Panc1 (cell line): Measurements from ENCODE around the gene SELENOI. TPM values are rescaled to one million over a fixed set of nuclear protein-coding genes. Genes with fewer than 3 reads are reported as not detected.

Source experiments
- ATAC-seq: fragments of 200-7000 bp; cut with Tn5 transposase; 2 replicates; pipeline ENCODE4 v1.9.1; 2020; ENCODE audit warnings: mild to moderate bottlenecking, moderate library complexity
- BruUV-seq: library from RNA; stranded (reverse); fragments of 400-500 nt; replicated peaks from 2 replicates; lab custom pipeline; 2021; lab: Mats Ljungman, UMichigan
- CTCF ChIA-PET: fragments of 300-600 bp; sonication (Branson Sonifier 250); formaldehyde crosslinking; loops from one replicate; lab custom pipeline; 2022; ENCODE audit warnings: antibody characterized with exemption; lab: Charles Lee
- POLR2A ChIA-PET: fragments of 300-600 bp; sonication (Branson Sonifier 250); formaldehyde crosslinking; loops from one replicate; lab custom pipeline; 2022; ENCODE audit warnings: antibody characterized with exemption; lab: Charles Lee
- DNase-seq: peaks from one replicate; pipeline ENCODE4 v3.0.0-alpha.2; 2010; ENCODE audit warnings: low read depth, low spot score
- H3K27ac ChIP-seq: 2 replicates; pipeline ENCODE4 v1.5.1; 2011; ENCODE audit warnings: mild to moderate bottlenecking, low read length, inconsistent platforms
- H3K27me3 ChIP-seq: fragments of 200-500 bp; sonication (Bioruptor generic); 2 replicates; pipeline ENCODE4 v1.6.0; 2014; ENCODE audit warnings: low read length, inconsistent platforms; ENCODE audit not compliant: control insufficient read depth, insufficient read depth
- H3K36me3 ChIP-seq: fragments of 200-500 bp; sonication (Bioruptor generic); 2 replicates; pipeline ENCODE4 v1.5.1; 2014; ENCODE audit warnings: inconsistent platforms, mild to moderate bottlenecking, low read length, moderate library complexity; ENCODE audit not compliant: control insufficient read depth, insufficient read depth
- H3K4me1 ChIP-seq: 2 replicates; pipeline ENCODE4 v1.5.1; 2011; ENCODE audit warnings: inconsistent platforms, mild to moderate bottlenecking, low read length, moderate library complexity; ENCODE audit not compliant: control insufficient read depth, insufficient read depth
- H3K4me3 ChIP-seq, 2 experiments: 2 replicates each; pipeline ENCODE4 v1.5.1; 2011 to 2012; ENCODE audit warnings: low read depth in 2 of 2, low read length in 2 of 2, mild to moderate bottlenecking in 2 of 2, inconsistent platforms in 1 of 2, moderate library complexity in 1 of 2
- H3K9me3 ChIP-seq: fragments of 200-500 bp; sonication (Bioruptor generic); 2 replicates; pipeline ENCODE4 v1.5.1; 2014; ENCODE audit warnings: low read depth, mild to moderate bottlenecking, inconsistent platforms, low read length, moderate library complexity; ENCODE audit not compliant: control insufficient read depth, insufficient read depth
- CTCF ChIP-seq: fragments of 450-650 bp; IDR thresholded peaks from 2 replicates; pipeline ENCODE4 v1.5.1; 2017; ENCODE audit warnings: mild to moderate bottlenecking
- POLR2AphosphoS5 ChIP-seq: IDR thresholded peaks from 2 replicates; pipeline ENCODE4 v1.6.1; 2012; ENCODE audit warnings: mild to moderate bottlenecking, low read depth, low read length, moderate library complexity
- REST ChIP-seq, 2 experiments: IDR thresholded peaks; 2 replicates each; pipeline ENCODE4 v1.6.1; 2011 to 2012; ENCODE audit warnings: low read depth in 2 of 2, control low read depth in 1 of 2, low read length in 1 of 2, mild to moderate bottlenecking in 1 of 2, moderate library complexity in 1 of 2; ENCODE audit not compliant: insufficient read depth in 1 of 2
- SIN3A ChIP-seq: IDR thresholded peaks from 2 replicates; pipeline ENCODE4 v1.6.1; 2012; ENCODE audit warnings: low read depth, mild to moderate bottlenecking, low read length, moderate library complexity, borderline replicate concordance; ENCODE audit not compliant: insufficient read depth
- TCF7L2 ChIP-seq: IDR thresholded peaks from 2 replicates; pipeline ENCODE4 v1.6.1; 2011; ENCODE audit warnings: mild to moderate bottlenecking, low read depth, low read length, inconsistent platforms
- in situ Hi-C: cut with HindIII; loops from 2 replicates; pipeline ENCODE4 v1.10.0; 2016; ENCODE audit warnings: low sequenced_read_pairs, low pct_unique_long_range_greater_than_20kb
- intact Hi-C: fragments of 100-400 bp; cut with micrococcal nuclease; formaldehyde crosslinking; loops from one replicate; pipeline ENCODE4 v1.10.0; 2022; ENCODE audit not compliant: unreplicated experiment
- total RNA-seq: library from RNA; stranded (reverse); gene quantifications from one replicate; pipeline ENCODE4 v1.2.1, GENCODE V29; 2021; ENCODE audit not compliant: unreplicated experiment

SELENOI gene
- total RNA-seq, 1 experiment from 2014 or later, result 28.5 TPM

GRCh38 chr2:26363323-26363722 lies 17.4 kb downstream of the SELENOI start:
- Histone ChIP-seq H3K4me3 (no peak overlapping the region), H3K9me3 (no peaks in the 10 kb centered on the region), H3K27me3 (no peaks in the 10 kb centered on the region), H3K4me1 (no peaks in the 10 kb centered on the region), H3K27ac (no peak overlapping the region), H3K36me3 (peaks cover 3% of the 10 kb centered on the region; the same call in 1 of the 2 replicates)
- intact Hi-C loops (no loop called here), in situ Hi-C loops (no loop called here)
- BruUV-seq, result no TSS peak
- TF ChIP-seq SIN3A (no peak), TCF7L2 (no peak), POLR2AphosphoS5 (no peak), CTCF (no peak), REST (IDR thresholded peaks at IDR 0.05; ENCODE audit: insufficient read depth in 1 of 2, low read depth in 2 of 2, low read length in 1 of 2) (no peak)
- ATAC-seq (no peak), DNase-seq (no peak)
- ChIA-PET POLR2A (interaction anchor here (0.5 kb wide), 1 partner anchor 371 kb away, joined by 3 read pairs; no protein-coding TSS in a partner anchor), CTCF (no interaction called here)

- in situ Hi-C loops, result no loop called here
- Histone ChIP-seq H3K4me1 (no peaks in the 10 kb centered on the region), H3K9me3 (no peaks in the 10 kb centered on the region), H3K27ac (no peak overlapping the region), H3K27me3 (no peaks in the 10 kb centered on the region), H3K36me3 (peaks cover 3% of the 10 kb centered on the region; the same call in 1 of the 2 replicates), H3K4me3 (no peak overlapping the region)
- DNase-seq (no peak), ATAC-seq (no peak)
- TF ChIP-seq TCF7L2 (no peak), POLR2AphosphoS5 (no peak), SIN3A (no peak), REST (IDR thresholded peaks at IDR 0.05; ENCODE audit: insufficient read depth in 1 of 2, low read depth in 2 of 2, low read length in 1 of 2) (no peak), CTCF (no peak)
- POLR2A ChIA-PET, result interaction anchor here (0.5 kb wide), 1 partner anchor 371 kb away, joined by 3 read pairs; no protein-coding TSS in a partner anchor
- intact Hi-C loops, result no loop called here
- no TSS peak for BruUV-seq
- CTCF ChIA-PET, result interaction anchor here (0.6 kb wide), 1 partner anchor 161 kb away, joined by 3 read pairs; no protein-coding TSS in a partner anchor
Observed at GRCh38 chr2:26363958-26364357, 18.0 kb downstream of the SELENOI start.
